ENCODE results near the gene PDE6H. TPM values are rescaled to one million over a fixed set of nuclear protein-coding genes. Genes with fewer than 3 reads are reported as not detected.

Gene PDE6H
- polyA plus RNA-seq, 1 of the 3 experiments (the other 2 are of a cell fraction), result not detected

DNA sequence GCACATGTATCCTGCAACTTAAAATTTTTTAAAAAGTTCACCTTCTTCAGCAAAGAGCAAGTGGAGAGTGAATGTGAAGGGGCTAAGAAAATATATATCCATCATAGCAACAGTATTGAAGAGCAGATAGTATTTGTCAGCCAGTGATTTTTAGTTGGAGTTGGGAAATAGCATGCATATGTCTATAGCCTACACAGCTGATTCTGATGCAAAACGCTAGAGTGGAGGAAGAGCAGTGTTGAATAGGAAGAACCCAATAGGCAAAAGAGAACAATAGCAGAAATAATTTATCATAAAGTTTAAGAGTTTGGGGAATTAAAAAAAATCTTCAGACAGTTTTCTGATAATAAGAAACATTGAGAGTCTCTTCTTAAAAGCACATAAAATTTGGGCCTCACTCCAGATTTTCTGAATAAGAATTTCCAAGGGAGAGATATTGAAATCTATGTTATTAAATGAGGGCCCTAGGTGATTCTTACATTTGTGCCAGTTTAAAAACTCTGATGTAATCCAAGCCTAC, 12.0 kb downstream of the PDE6H start:
- Histone ChIP-seq H3K9me3 (0 out of 2 replicates have a peak, but pooled peaks cover 6% of the 10 kb centered on the region), H3K9ac (no peak overlapping the region), H3K9me2 (no peaks in the 10 kb centered on the region), H3F3A (replicated peaks; ENCODE audit: insufficient read depth) (no peaks in the 10 kb centered on the region), H3K4me2 (no peak overlapping the region), H3K4me1 (ENCODE audit: control insufficient read depth in 1 of 2, insufficient read depth in 2 of 2, low read depth in 1 of 2, low read length in 1 of 2) (no peaks in the 10 kb centered on the region), H3K4me3 (ENCODE audit: low read depth in 2 of 2, low read length in 1 of 2) (no peak overlapping the region), H4K20me1 (ENCODE audit: insufficient read depth) (no peaks in the 10 kb centered on the region), H3K27ac (ENCODE audit: low read depth in 2 of 2, low read length in 1 of 2) (no peak overlapping the region), H3K27me3 (ENCODE audit: insufficient read depth) (no peaks in the 10 kb centered on the region), H2AFZ (ENCODE audit: low read depth) (no peak overlapping the region), H3K36me3 (replicated peaks in 1 of 2; ENCODE audit: control insufficient read depth in 1 of 2, insufficient read depth in 2 of 2, low read length in 1 of 2) (no peaks in the 10 kb centered on the region), H3K79me2 (ENCODE audit: insufficient read depth) (no peaks in the 10 kb centered on the region)
- WGBS (ENCODE audit: low lambda C conversion rate), result 42% methylated on average over 1 of the region's 1 CpG
- TF ChIP-seq FOSL2 (IDR thresholded peaks at IDR 0.05; ENCODE audit: borderline replicate concordance, low read depth) (no peak), MXI1 (IDR thresholded peaks at IDR 0.05; ENCODE audit: low read depth, low read length) (no peak), GABPA (IDR thresholded peaks at IDR 0.05; ENCODE audit: low read depth) (no peak), POLR2AphosphoS5 (IDR thresholded peaks at IDR 0.05; ENCODE audit: low read depth, low read length) (no peak)
- TF ChIP-seq, protein P1, sequence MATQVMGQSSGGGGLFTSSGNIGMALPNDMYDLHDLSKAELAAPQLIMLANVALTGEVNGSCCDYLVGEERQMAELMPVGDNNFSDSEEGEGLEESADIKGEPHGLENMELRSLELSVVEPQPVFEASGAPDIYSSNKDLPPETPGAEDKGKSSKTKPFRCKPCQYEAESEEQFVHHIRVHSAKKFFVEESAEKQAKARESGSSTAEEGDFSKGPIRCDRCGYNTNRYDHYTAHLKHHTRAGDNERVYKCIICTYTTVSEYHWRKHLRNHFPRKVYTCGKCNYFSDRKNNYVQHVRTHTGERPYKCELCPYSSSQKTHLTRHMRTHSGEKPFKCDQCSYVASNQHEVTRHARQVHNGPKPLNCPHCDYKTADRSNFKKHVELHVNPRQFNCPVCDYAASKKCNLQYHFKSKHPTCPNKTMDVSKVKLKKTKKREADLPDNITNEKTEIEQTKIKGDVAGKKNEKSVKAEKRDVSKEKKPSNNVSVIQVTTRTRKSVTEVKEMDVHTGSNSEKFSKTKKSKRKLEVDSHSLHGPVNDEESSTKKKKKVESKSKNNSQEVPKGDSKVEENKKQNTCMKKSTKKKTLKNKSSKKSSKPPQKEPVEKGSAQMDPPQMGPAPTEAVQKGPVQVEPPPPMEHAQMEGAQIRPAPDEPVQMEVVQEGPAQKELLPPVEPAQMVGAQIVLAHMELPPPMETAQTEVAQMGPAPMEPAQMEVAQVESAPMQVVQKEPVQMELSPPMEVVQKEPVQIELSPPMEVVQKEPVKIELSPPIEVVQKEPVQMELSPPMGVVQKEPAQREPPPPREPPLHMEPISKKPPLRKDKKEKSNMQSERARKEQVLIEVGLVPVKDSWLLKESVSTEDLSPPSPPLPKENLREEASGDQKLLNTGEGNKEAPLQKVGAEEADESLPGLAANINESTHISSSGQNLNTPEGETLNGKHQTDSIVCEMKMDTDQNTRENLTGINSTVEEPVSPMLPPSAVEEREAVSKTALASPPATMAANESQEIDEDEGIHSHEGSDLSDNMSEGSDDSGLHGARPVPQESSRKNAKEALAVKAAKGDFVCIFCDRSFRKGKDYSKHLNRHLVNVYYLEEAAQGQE (IDR thresholded peaks at IDR 0.05; ENCODE audit: low read depth, low read length), result no peak
- ChIA-PET POLR2A (no interaction called here), CTCF (interaction anchor here (1.0 to 2.4 kb wide), 2 partner anchors 11 to 12 kb away, joined by 5 to 9 read pairs; no protein-coding TSS in a partner anchor)
- no peak for DNase-seq

DNA sequence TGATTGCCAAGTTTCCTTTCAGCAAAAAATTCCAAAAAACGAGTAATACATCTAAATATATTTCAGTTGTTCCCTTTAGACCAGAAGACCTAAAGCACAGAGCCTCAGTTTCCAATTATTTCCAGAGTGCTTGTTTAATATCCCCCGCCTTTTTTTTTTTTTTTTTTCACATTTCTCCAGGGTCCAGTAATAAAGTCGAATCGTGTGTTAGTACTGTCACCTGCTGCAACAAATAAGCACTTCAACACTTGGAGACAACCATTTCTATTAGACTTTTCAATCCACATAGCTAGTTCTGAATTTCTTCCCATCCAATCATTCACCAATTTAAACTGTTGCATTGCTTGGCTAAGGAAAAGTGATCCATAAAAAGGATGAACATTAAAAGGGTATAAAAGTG, 13.6 kb downstream of the PDE6H start:
- WGBS (ENCODE audit: low lambda C conversion rate), result 39% methylated on average over 4 of the region's 4 CpGs
- H3K4me2 ChIP-seq, result no peak overlapping the region
- POLR2A ChIA-PET, result no interaction called here

More for the DNA sequence above, 13.6 kb downstream of the PDE6H start:
- no peaks in the 10 kb centered on the region for H3K36me3 ChIP-seq (replicated peaks in 1 of 2; ENCODE audit: control insufficient read depth in 1 of 2, insufficient read depth in 2 of 2, low read length in 1 of 2)
- no peaks in the 10 kb centered on the region for H3K79me2 ChIP-seq (ENCODE audit: insufficient read depth)
- H3K4me3 ChIP-seq (ENCODE audit: low read depth in 2 of 2, low read length in 1 of 2), result no peak overlapping the region
- DNase-seq, result no peak
- H3K27me3 ChIP-seq (ENCODE audit: insufficient read depth), result no peaks in the 10 kb centered on the region
- no peaks in the 10 kb centered on the region for H4K20me1 ChIP-seq (ENCODE audit: insufficient read depth)
- no peak overlapping the region for H2AFZ ChIP-seq (ENCODE audit: low read depth)
- H3K9ac ChIP-seq, result no peak overlapping the region
- H3K4me1 ChIP-seq (ENCODE audit: control insufficient read depth in 1 of 2, insufficient read depth in 2 of 2, low read depth in 1 of 2, low read length in 1 of 2), result no peaks in the 10 kb centered on the region
- H3K9me3 ChIP-seq, result 0 out of 2 replicates have a peak, but pooled peaks cover 6% of the 10 kb centered on the region
- TF ChIP-seq RAD21 (IDR thresholded peaks at IDR 0.05; ENCODE audit: low read length), result no peak
- TF ChIP-seq, protein P2, sequence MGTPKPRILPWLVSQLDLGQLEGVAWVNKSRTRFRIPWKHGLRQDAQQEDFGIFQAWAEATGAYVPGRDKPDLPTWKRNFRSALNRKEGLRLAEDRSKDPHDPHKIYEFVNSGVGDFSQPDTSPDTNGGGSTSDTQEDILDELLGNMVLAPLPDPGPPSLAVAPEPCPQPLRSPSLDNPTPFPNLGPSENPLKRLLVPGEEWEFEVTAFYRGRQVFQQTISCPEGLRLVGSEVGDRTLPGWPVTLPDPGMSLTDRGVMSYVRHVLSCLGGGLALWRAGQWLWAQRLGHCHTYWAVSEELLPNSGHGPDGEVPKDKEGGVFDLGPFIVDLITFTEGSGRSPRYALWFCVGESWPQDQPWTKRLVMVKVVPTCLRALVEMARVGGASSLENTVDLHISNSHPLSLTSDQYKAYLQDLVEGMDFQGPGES (IDR thresholded peaks at IDR 0.05; ENCODE audit: low read depth, low read length), result no peak
- TF ChIP-seq JUND (IDR thresholded peaks at IDR 0.05), result no peak
- TF ChIP-seq RFX5 (IDR thresholded peaks at IDR 0.05; ENCODE audit: low read length), result no peak
- TF ChIP-seq, protein P3, sequence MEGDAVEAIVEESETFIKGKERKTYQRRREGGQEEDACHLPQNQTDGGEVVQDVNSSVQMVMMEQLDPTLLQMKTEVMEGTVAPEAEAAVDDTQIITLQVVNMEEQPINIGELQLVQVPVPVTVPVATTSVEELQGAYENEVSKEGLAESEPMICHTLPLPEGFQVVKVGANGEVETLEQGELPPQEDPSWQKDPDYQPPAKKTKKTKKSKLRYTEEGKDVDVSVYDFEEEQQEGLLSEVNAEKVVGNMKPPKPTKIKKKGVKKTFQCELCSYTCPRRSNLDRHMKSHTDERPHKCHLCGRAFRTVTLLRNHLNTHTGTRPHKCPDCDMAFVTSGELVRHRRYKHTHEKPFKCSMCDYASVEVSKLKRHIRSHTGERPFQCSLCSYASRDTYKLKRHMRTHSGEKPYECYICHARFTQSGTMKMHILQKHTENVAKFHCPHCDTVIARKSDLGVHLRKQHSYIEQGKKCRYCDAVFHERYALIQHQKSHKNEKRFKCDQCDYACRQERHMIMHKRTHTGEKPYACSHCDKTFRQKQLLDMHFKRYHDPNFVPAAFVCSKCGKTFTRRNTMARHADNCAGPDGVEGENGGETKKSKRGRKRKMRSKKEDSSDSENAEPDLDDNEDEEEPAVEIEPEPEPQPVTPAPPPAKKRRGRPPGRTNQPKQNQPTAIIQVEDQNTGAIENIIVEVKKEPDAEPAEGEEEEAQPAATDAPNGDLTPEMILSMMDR (IDR thresholded peaks at IDR 0.05), result peak; percentile 24; the same call in 1 of the 2 replicates
- TF ChIP-seq SMC3 (IDR thresholded peaks at IDR 0.05; ENCODE audit: low read depth, low read length), result peak; percentile 20; the same call in 1 of the 2 replicates
- TF ChIP-seq, protein P4, sequence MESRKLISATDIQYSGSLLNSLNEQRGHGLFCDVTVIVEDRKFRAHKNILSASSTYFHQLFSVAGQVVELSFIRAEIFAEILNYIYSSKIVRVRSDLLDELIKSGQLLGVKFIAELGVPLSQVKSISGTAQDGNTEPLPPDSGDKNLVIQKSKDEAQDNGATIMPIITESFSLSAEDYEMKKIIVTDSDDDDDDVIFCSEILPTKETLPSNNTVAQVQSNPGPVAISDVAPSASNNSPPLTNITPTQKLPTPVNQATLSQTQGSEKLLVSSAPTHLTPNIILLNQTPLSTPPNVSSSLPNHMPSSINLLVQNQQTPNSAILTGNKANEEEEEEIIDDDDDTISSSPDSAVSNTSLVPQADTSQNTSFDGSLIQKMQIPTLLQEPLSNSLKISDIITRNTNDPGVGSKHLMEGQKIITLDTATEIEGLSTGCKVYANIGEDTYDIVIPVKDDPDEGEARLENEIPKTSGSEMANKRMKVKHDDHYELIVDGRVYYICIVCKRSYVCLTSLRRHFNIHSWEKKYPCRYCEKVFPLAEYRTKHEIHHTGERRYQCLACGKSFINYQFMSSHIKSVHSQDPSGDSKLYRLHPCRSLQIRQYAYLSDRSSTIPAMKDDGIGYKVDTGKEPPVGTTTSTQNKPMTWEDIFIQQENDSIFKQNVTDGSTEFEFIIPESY (IDR thresholded peaks at IDR 0.05; ENCODE audit: borderline replicate concordance, low read depth), result no peak
- no peak for TF ChIP-seq FOSL2 (IDR thresholded peaks at IDR 0.05; ENCODE audit: borderline replicate concordance, low read depth)
- CTCF ChIA-PET, result interaction anchor here (2.4 kb wide), 1 partner anchor 9 kb away, joined by 9 read pairs; no protein-coding TSS in a partner anchor
- no peaks in the 10 kb centered on the region for H3K9me2 ChIP-seq
- no peak overlapping the region for H3K27ac ChIP-seq (ENCODE audit: low read depth in 2 of 2, low read length in 1 of 2)
- no peaks in the 10 kb centered on the region for H3F3A ChIP-seq (replicated peaks; ENCODE audit: insufficient read depth)

Measured in SK-N-SH (cell line).